ENCODE measurements around the gene LEMD3. TPM values are rescaled to one million over a fixed set of nuclear protein-coding genes. Genes with fewer than 3 reads are reported as not detected.

LEMD3 gene
- total RNA-seq, 1 experiment from 2014 or later = 57.8 TPM

DNA sequence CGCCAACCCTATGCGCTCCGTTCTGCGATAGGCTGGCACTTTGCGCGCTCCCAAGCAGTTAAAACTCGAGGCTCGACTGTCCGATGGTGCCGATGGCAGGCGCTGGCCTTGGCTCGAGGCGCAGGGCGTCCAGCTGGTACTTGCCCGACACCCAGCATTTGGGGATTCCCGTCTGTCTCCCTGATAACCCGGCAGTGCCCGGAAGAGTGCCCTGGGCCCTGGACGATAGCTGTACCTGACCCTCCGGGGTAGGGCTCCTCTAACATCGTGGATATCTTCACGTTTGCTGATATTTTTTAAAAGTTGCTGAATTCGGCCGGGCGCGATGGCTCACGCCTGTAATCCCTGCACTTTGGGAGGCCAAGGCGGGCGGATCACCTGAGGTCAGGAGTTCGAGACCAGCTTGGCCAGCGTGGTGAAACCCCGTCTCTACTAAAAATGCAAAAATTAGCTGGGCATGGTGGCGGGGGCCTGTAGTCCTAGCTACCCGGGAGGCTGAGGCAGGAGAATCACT, 47.4 kb upstream of the LEMD3 start:
- Histone ChIP-seq H4K20me1 (ENCODE audit: low read length) (no peaks in the 10 kb centered on the region), H3K9me3 (ENCODE audit: low read length) (no peaks in the 10 kb centered on the region), H2AFZ (ENCODE audit: low read length) (no peak overlapping the region), H3K79me2 (ENCODE audit: low read length) (no peaks in the 10 kb centered on the region), H3K4me3 (ENCODE audit: low read length) (no peak overlapping the region), H3K36me3 (ENCODE audit: low read depth, low read length) (no peaks in the 10 kb centered on the region), H3K4me2 (ENCODE audit: low read length) (no peak overlapping the region), H3F3A (ENCODE audit: low read length, unreplicated experiment) (no peaks in the 10 kb centered on the region), H3K9me2 (replicated peaks; ENCODE audit: low read length) (no peaks in the 10 kb centered on the region), H3K4me1 (ENCODE audit: insufficient read depth, low read length) (peaks cover 7% of the 10 kb centered on the region), H3K27me3 (ENCODE audit: low read length) (peaks cover 52% of the 10 kb centered on the region), H3K27ac (ENCODE audit: low read length) (no peak overlapping the region), H3K9ac (ENCODE audit: low read length) (no peak overlapping the region)
- POLR2A ChIA-PET (ENCODE audit: unreplicated experiment) = no interaction called here
- ATAC-seq = no peak
- no TSS peak for BruUV-seq (replicated peaks)
- DNase-seq = no peak
- TF ChIP-seq CTCF (conservative IDR thresholded peaks at IDR 0.05; ENCODE audit: low read depth, low read length) = no peak
- no peak for TF ChIP-seq EZH2phosphoT487 (IDR thresholded peaks at IDR 0.05; ENCODE audit: borderline replicate concordance, low read length)
- no peak for TF ChIP-seq EZH2 (IDR thresholded peaks at IDR 0.05; ENCODE audit: low read length, unreplicated experiment)
- intact Hi-C loops (cut with micrococcal nuclease) = loop anchor here (2.0 kb wide), 1 partner anchor 325 kb away; no protein-coding TSS in a partner anchor
- CTCF ChIA-PET = no interaction called here

DNA sequence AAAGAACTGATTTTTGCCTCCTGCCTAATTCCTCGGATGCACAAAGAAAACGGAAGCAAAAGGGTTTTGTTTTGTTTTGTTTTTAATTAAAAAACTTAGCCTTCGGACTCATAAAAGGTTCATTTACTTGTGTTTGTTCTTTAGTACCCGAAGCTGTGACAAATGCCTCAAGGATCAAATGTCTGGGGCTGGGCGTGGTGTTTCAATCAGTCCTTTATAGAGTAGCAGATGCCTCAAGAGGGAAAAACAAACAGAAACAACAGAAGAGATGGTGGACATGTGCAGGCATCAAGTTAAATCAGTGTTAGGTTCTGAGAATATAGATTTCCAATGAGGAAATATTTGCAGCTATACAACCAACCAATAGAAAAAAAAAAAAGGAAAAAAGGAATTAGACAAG, 46.7 kb upstream of the LEMD3 start:
- no peak overlapping the region for H3K27ac ChIP-seq (ENCODE audit: low read length)
- no peak overlapping the region for H2AFZ ChIP-seq (ENCODE audit: low read length)
- peak overlapping the region; percentile 17; the same call in 1 of the 2 replicates for H3K4me2 ChIP-seq (ENCODE audit: low read length)
- POLR2A ChIA-PET (ENCODE audit: unreplicated experiment) = no interaction called here
- no peak overlapping the region for H3K9ac ChIP-seq (ENCODE audit: low read length)
- no peaks in the 10 kb centered on the region for H3K79me2 ChIP-seq (ENCODE audit: low read length)
- CTCF ChIA-PET = interaction anchor here (0.7 kb wide), 1 partner anchor 164 kb away, joined by 3 read pairs; no protein-coding TSS in a partner anchor
- BruUV-seq (replicated peaks) = no TSS peak
- DNase-seq (peak; percentile 31), ATAC-seq (peak; percentile 51; the same call in 1 of the 2 replicates)
- no peaks in the 10 kb centered on the region for H3K36me3 ChIP-seq (ENCODE audit: low read depth, low read length)
- H4K20me1 ChIP-seq (ENCODE audit: low read length) = no peaks in the 10 kb centered on the region
- H3K4me1 ChIP-seq (ENCODE audit: insufficient read depth, low read length) = peaks cover 7% of the 10 kb centered on the region
- H3K9me2 ChIP-seq (replicated peaks; ENCODE audit: low read length) = no peaks in the 10 kb centered on the region
- H3K9me3 ChIP-seq (ENCODE audit: low read length) = no peaks in the 10 kb centered on the region
- no peaks in the 10 kb centered on the region for H3F3A ChIP-seq (ENCODE audit: low read length, unreplicated experiment)
- TF ChIP-seq EZH2phosphoT487 (IDR thresholded peaks at IDR 0.05; ENCODE audit: borderline replicate concordance, low read length) (no peak), CTCF (conservative IDR thresholded peaks at IDR 0.05; ENCODE audit: low read depth, low read length) (no peak), EZH2 (IDR thresholded peaks at IDR 0.05; ENCODE audit: low read length, unreplicated experiment) (no peak)
- H3K4me3 ChIP-seq (ENCODE audit: low read length) = no peak overlapping the region
- peaks cover 53% of the 10 kb centered on the region for H3K27me3 ChIP-seq (ENCODE audit: low read length)
- intact Hi-C loops (cut with micrococcal nuclease) = loop anchor here (1.0 to 2.0 kb wide), 3 partner anchors 231 to 326 kb away; no protein-coding TSS in a partner anchor

DNA sequence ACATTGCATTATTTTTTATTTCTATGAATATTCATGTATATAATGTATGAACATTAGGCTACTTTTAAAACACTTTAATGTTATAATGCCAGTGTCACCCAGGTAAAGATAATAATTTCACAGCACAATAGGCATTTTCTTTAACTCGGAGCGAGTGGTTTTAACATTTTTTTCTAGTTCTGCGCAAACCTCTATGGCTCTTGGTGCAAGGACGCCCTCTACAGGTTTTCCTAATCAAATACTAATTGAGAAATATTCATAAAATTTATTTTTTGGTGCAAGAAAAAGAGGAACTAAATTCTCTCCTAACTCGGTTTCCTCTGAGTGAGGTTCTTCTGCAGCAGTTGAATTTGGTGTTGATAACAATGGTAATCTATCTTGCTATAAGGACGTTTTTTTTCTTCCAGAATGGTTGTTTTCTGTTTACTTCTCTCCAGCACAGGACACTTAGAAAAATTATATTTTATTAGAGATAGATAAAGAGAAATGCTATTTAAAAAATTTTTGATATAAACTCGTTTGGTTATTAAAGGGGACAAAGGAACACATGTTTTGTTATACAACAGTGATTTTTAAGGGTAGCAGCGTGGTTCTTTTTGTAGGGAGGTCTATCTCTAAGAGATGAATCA, 45.8 kb upstream of the LEMD3 start:
- H3K27ac ChIP-seq (ENCODE audit: low read length) = no peak overlapping the region
- no peaks in the 10 kb centered on the region for H3K79me2 ChIP-seq (ENCODE audit: low read length)
- H3K9me2 ChIP-seq (replicated peaks; ENCODE audit: low read length) = no peaks in the 10 kb centered on the region
- H2AFZ ChIP-seq (ENCODE audit: low read length) = no peak overlapping the region
- no peaks in the 10 kb centered on the region for H3K9me3 ChIP-seq (ENCODE audit: low read length)
- no peaks in the 10 kb centered on the region for H3K36me3 ChIP-seq (ENCODE audit: low read depth, low read length)
- TF ChIP-seq CTCF (conservative IDR thresholded peaks at IDR 0.05; ENCODE audit: low read depth, low read length) (peak; percentile 86), EZH2 (IDR thresholded peaks at IDR 0.05; ENCODE audit: low read length, unreplicated experiment) (no peak)
- H3K4me1 ChIP-seq (ENCODE audit: insufficient read depth, low read length) = peaks cover 7% of the 10 kb centered on the region
- ATAC-seq (no peak; the same call in 1 of the 2 replicates), DNase-seq (peak; percentile 66)
- H3K4me2 ChIP-seq (ENCODE audit: low read length) = peak overlapping the region; percentile 40; the same call in 1 of the 2 replicates
- H3K4me3 ChIP-seq (ENCODE audit: low read length) = no peak overlapping the region
- BruUV-seq (replicated peaks) = no TSS peak
- no peaks in the 10 kb centered on the region for H3F3A ChIP-seq (ENCODE audit: low read length, unreplicated experiment)
- ChIA-PET CTCF (interaction anchor here (0.6 kb wide), 1 partner anchor 18 kb away, joined by 3 read pairs; no protein-coding TSS in a partner anchor), POLR2A (ENCODE audit: unreplicated experiment) (no interaction called here)
- H4K20me1 ChIP-seq (ENCODE audit: low read length) = no peaks in the 10 kb centered on the region
- H3K27me3 ChIP-seq (ENCODE audit: low read length) = peaks cover 51% of the 10 kb centered on the region
- intact Hi-C loops (cut with micrococcal nuclease) = loop anchor here (1.0 to 2.0 kb wide), 3 partner anchors 232 to 327 kb away; no protein-coding TSS in a partner anchor
- H3K9ac ChIP-seq (ENCODE audit: low read length) = no peak overlapping the region
